Kidney epithelial cell (primary cell): ENCODE results near the gene STX7. TPM values are rescaled to one million over a fixed set of nuclear protein-coding genes. Genes with fewer than 3 reads are reported as not detected.
A peak's percentile ranks its signal among the peaks of the same experiment; 100 is the strongest.

ENCODE experiments used
- DNase-seq: peaks from one replicate; pipeline ENCODE4 v3.0.0-alpha.2; 2010; ENCODE audit warnings: low read depth
- H3K27me3 ChIP-seq: 2 replicates; pipeline ENCODE4 v1.6.0; 2011; ENCODE audit warnings: low read length; ENCODE audit not compliant: control insufficient read depth, insufficient read depth
- H3K36me3 ChIP-seq: 2 replicates; pipeline ENCODE4 v1.5.1; 2011; ENCODE audit warnings: low read length; ENCODE audit not compliant: control insufficient read depth, insufficient read depth
- H3K4me3 ChIP-seq: 2 replicates; pipeline ENCODE4 v1.5.1; 2011; ENCODE audit warnings: low read depth, mild to moderate bottlenecking, control low read depth, low read length
- CTCF ChIP-seq: IDR thresholded peaks from 2 replicates; pipeline ENCODE4 v1.5.1; 2011; ENCODE audit warnings: mild to moderate bottlenecking, moderate library complexity, low read length, control low read depth, inconsistent platforms; ENCODE audit not compliant: insufficient read depth, poor library complexity, severe bottlenecking
- total RNA-seq: library from RNA; depleted of rRNA; stranded (reverse); fragments of >200 nt; gene quantifications from 2 replicates; pipeline ENCODE4 v1.2.3, GENCODE V29; 2015

The STX7 gene
- total RNA-seq, 1 donor from 2014 or later, result 35.8 TPM

- no peak for DNase-seq
- Histone ChIP-seq H3K36me3 (no peaks in the 10 kb centered on the region), H3K4me3 (no peak overlapping the region), H3K27me3 (no peaks in the 10 kb centered on the region)
- TF ChIP-seq CTCF, result no peak
Observed at GRCh38 chr6:132456700-132457143, 56.2 kb downstream of the STX7 start.

GRCh38 chr6:132446855-132447241 lies 66.1 kb downstream of the STX7 start:
- Histone ChIP-seq H3K4me3 (no peak overlapping the region), H3K36me3 (no peaks in the 10 kb centered on the region), H3K27me3 (no peaks in the 10 kb centered on the region)
- no peak for DNase-seq
- no peak for TF ChIP-seq CTCF

- no peak for TF ChIP-seq CTCF
- Histone ChIP-seq H3K36me3 (no peaks in the 10 kb centered on the region), H3K4me3 (no peak overlapping the region), H3K27me3 (no peaks in the 10 kb centered on the region)
- DNase-seq, result no peak
Observed at GRCh38 chr6:132446141-132446854, 66.6 kb downstream of the STX7 start.

GRCh38 chr6:132445201-132445951 lies 67.5 kb downstream of the STX7 start:
- TF ChIP-seq CTCF, result no peak
- H3K4me3 ChIP-seq, result no peak overlapping the region
- peak; percentile 83 for DNase-seq

GRCh38 chr6:132443206-132443605 lies 69.7 kb downstream of the STX7 start:
- Histone ChIP-seq H3K36me3 (no peaks in the 10 kb centered on the region), H3K4me3 (no peak overlapping the region), H3K27me3 (no peaks in the 10 kb centered on the region)
- TF ChIP-seq CTCF, result no peak
- no peak for DNase-seq

More at GRCh38 chr6:132445201-132445951, 67.5 kb downstream of the STX7 start:
- H3K36me3 ChIP-seq, result no peaks in the 10 kb centered on the region
- H3K27me3 ChIP-seq, result no peaks in the 10 kb centered on the region
